ENCODE results near the gene FOXS1. TPM values are rescaled to one million over a fixed set of nuclear protein-coding genes. Genes with fewer than 3 reads are reported as not detected.

FOXS1 gene
- total and polyA plus RNA-seq, 2 experiments from 2014 or later = 0.26 TPM; not detected in 1

- H3K79me2 ChIP-seq (replicated peaks; ENCODE audit: insufficient read depth) = no peaks in the 10 kb centered on the region
- no peak overlapping the region for H3K4me3 Mint-ChIP-seq
- peaks cover 13% of the 10 kb centered on the region for H3K27me3 Mint-ChIP-seq (ENCODE audit: insufficient read depth, low read depth, poor library complexity)
- no peak overlapping the region for H3K27ac ChIP-seq (ENCODE audit: low read depth)
- H4K20me1 ChIP-seq (replicated peaks; ENCODE audit: insufficient read depth) = no peaks in the 10 kb centered on the region
- no peaks in the 10 kb centered on the region for H3K36me3 ChIP-seq (ENCODE audit: insufficient read depth)
- no peak overlapping the region for H3K4me3 ChIP-seq
- H2AFZ ChIP-seq = no peak overlapping the region
- H3K4me1 ChIP-seq (ENCODE audit: insufficient read depth) = peaks cover 21% of the 10 kb centered on the region; the same call in 1 of the 2 replicates
- TF ChIP-seq ZNF114 (CRISPR knock-in tag; IDR thresholded peaks at IDR 0.05) (no peak), ZNF462 (CRISPR knock-in tag; IDR thresholded peaks at IDR 0.05) (no peak), JUNB (IDR thresholded peaks at IDR 0.05; ENCODE audit: unreplicated experiment) (no peak), EZH2phosphoT487 (IDR thresholded peaks at IDR 0.05; ENCODE audit: unreplicated experiment) (no peak), CTCF (conservative IDR thresholded peaks at IDR 0.05; ENCODE audit: low read depth in 2 of 2) (no peak), NANOG (IDR thresholded peaks at IDR 0.05; ENCODE audit: borderline replicate concordance) (no peak), CREB1 (CRISPR knock-in tag; IDR thresholded peaks at IDR 0.05; ENCODE audit: low read depth) (no peak)
- TF ChIP-seq, protein P1, sequence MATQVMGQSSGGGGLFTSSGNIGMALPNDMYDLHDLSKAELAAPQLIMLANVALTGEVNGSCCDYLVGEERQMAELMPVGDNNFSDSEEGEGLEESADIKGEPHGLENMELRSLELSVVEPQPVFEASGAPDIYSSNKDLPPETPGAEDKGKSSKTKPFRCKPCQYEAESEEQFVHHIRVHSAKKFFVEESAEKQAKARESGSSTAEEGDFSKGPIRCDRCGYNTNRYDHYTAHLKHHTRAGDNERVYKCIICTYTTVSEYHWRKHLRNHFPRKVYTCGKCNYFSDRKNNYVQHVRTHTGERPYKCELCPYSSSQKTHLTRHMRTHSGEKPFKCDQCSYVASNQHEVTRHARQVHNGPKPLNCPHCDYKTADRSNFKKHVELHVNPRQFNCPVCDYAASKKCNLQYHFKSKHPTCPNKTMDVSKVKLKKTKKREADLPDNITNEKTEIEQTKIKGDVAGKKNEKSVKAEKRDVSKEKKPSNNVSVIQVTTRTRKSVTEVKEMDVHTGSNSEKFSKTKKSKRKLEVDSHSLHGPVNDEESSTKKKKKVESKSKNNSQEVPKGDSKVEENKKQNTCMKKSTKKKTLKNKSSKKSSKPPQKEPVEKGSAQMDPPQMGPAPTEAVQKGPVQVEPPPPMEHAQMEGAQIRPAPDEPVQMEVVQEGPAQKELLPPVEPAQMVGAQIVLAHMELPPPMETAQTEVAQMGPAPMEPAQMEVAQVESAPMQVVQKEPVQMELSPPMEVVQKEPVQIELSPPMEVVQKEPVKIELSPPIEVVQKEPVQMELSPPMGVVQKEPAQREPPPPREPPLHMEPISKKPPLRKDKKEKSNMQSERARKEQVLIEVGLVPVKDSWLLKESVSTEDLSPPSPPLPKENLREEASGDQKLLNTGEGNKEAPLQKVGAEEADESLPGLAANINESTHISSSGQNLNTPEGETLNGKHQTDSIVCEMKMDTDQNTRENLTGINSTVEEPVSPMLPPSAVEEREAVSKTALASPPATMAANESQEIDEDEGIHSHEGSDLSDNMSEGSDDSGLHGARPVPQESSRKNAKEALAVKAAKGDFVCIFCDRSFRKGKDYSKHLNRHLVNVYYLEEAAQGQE (IDR thresholded peaks at IDR 0.05; ENCODE audit: unreplicated experiment) = no peak
- peaks cover 28% of the 10 kb centered on the region for H3K4me1 Mint-ChIP-seq
- ATAC-seq (no peak), DNase-seq (ENCODE audit: low spot score) (no peak)
- H3K27me3 ChIP-seq (ENCODE audit: insufficient read depth) = no peaks in the 10 kb centered on the region
- 0 out of 2 replicates have a peak, but pooled peaks cover 4% of the 10 kb centered on the region for H3F3A ChIP-seq (replicated peaks; ENCODE audit: low read depth)
- H3K27ac Mint-ChIP-seq = no peak overlapping the region
- peaks cover 16% of the 10 kb centered on the region; the same call in 2 of the 3 replicates for H3K9me3 Mint-ChIP-seq
- 0 out of 2 replicates have a peak, but pooled peaks cover 5% of the 10 kb centered on the region for H3K9me2 ChIP-seq (ENCODE audit: insufficient read depth)
- H3K36me3 Mint-ChIP-seq (ENCODE audit: low read depth) = no peaks in the 10 kb centered on the region
- H3K4me2 ChIP-seq = no peak overlapping the region
Measured at GRCh38 chr20:31839782-31840487, 5.5 kb downstream of the FOXS1 start.
